AG04449 (cell line): ENCODE measurements around the gene PRKG1.
A peak's percentile ranks its signal among the peaks of the same experiment; 100 is the strongest.
"Not testable (repeated sequence)": the region's sequence is repeated elsewhere in the genome, so short reads cannot be mapped to it uniquely, and the experiment has no call there.

Experiments used
- CTCF ChIA-PET: fragments of 350-600 bp; formaldehyde crosslinking; extraction: SDS; loops from one replicate; lab custom pipeline; 2021; ENCODE audit warnings: antibody characterized with exemption; lab: Yijun Ruan, JAX
- POLR2A ChIA-PET: fragments of 400-600, 350-600 bp; formaldehyde crosslinking; extraction: SDS; loops from one replicate; lab custom pipeline; 2020; ENCODE audit warnings: antibody characterized with exemption, inconsistent platforms; lab: Yijun Ruan, JAX
- DNase-seq: peaks from one replicate; pipeline ENCODE4 v3.0.0-alpha.2; 2010; ENCODE audit warnings: low read depth, low spot score
- H3K4me3 ChIP-seq: 2 replicates; pipeline ENCODE4 v1.5.1; 2011; ENCODE audit warnings: low read depth, mild to moderate bottlenecking, control low read depth, low read length
- TF ChIP-seq, protein P1 (sequence below): IDR thresholded peaks from one replicate; pipeline ENCODE4 v1.5.1; 2011; ENCODE audit warnings: mild to moderate bottlenecking, moderate library complexity, low read length, control low read depth, inconsistent platforms; ENCODE audit not compliant: insufficient read depth; ENCODE audit errors: missing control alignments

PRKG1 gene

DNA sequence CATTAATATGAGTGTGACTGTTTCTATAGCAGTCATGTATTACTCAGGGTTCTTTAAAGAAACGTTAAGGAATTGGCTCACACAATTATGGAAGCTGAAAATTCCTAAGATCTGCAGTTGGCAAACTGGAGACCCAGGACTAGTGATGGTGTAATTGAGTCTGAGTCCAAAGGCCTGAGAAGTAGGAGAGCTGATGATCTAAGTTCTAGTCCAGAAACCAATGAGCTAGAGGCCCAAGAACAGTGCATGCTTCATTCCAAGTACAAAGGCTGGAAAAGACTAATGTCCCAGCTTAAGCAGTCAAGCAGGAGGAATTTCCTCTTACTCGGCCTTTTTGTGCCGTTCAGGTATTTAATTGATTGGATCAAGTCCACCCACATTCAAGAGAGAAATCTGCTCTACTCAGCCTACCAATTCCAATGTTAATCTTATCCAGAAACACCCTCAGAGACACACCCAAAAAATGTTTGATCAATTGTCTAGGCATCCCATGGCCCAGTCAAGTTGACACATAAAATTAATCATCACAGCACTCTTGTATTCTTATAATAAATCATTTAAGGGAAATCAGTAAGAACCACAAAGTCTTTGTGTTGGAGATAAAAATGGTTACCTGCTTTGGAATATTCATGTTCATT, 312.1 kb downstream of the PRKG1 start:
- POLR2A ChIA-PET: no interaction called here
- no peak overlapping the region for H3K4me3 ChIP-seq
- CTCF ChIA-PET: interaction anchor here (1.0 to 1.1 kb wide), 2 partner anchors 276 to 323 kb away, joined by 3 read pairs; no protein-coding TSS in a partner anchor
- DNase-seq: no peak
- TF ChIP-seq, protein P1, sequence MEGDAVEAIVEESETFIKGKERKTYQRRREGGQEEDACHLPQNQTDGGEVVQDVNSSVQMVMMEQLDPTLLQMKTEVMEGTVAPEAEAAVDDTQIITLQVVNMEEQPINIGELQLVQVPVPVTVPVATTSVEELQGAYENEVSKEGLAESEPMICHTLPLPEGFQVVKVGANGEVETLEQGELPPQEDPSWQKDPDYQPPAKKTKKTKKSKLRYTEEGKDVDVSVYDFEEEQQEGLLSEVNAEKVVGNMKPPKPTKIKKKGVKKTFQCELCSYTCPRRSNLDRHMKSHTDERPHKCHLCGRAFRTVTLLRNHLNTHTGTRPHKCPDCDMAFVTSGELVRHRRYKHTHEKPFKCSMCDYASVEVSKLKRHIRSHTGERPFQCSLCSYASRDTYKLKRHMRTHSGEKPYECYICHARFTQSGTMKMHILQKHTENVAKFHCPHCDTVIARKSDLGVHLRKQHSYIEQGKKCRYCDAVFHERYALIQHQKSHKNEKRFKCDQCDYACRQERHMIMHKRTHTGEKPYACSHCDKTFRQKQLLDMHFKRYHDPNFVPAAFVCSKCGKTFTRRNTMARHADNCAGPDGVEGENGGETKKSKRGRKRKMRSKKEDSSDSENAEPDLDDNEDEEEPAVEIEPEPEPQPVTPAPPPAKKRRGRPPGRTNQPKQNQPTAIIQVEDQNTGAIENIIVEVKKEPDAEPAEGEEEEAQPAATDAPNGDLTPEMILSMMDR: no peak

DNA sequence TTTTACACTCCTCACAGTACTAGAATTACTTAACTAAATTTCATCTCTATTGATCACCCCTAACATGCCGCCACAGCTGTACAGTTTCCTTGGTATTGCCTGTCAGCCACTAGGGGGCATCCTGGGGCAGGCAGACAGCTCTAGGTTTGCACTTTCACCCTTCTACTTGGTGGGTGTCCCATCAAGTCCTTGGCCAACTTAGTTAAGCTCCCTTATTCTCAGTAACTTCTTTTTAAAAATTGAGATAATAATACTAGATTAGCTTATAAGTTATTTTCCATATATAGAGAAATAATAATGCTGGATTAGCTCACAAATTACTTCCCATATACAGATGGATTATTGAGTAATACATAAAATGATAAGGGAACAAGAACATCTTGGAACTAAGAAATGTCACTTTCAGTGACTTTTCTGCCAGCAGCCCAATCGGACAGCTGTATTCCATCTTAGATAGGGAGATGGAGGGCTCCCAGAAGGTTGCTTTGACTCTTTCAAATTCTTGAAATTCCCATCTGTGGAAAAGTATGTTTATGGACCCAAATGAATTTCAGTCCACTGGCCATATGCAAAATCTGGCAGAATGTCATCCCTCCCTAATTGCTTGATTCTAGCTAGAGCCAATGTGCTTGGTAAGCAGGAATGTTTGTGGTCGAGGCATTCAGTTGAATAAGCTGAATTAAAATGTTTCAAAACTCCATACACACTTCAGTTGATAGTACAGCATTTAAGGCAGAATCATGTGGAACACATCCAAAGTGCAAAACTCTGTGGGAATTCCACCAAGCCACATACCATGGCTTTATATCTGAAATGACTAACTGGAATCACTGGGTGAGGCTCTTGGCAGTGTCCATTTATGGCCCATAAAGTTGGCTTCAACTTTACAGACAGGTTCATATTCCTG, 315.4 kb downstream of the PRKG1 start:
- DNase-seq: peak; percentile 100
- H3K4me3 ChIP-seq: no peak overlapping the region
- TF ChIP-seq, protein P1: peak; percentile 60
- ChIA-PET POLR2A (interaction anchor here (1.3 to 1.4 kb wide), 2 partner anchors 8 to 316 kb away, joined by 4 to 7 read pairs; partner anchors contain the start of gene PRKG1), CTCF (interaction anchor here (0.6 to 2.7 kb wide), 12 partner anchors 9 to 382 kb away, joined by 3 to 12 read pairs (median 4); no protein-coding TSS in a partner anchor)

DNA sequence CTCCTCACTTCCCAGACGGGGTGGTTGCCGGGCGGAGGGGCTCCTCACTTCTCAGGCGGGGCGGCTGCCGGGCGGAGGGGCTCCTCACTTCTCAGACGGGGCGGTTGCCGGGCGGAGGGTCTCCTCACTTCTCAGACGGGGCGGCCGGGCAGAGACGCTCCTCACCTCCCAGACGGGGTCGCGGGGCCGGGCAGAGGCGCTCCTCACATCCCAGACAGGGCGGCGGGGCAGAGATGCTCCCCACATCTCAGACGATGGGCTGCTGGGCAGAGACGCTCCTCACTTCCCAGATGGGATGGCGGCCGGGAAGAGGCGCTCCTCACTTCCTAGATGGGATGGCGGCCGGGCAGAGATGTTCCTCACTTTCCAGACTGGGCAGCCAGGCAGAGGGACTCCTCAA, 318.7 kb downstream of the PRKG1 start:
- CTCF ChIA-PET, POLR2A ChIA-PET, H3K4me3 ChIP-seq, DNase-seq: not testable (repeated sequence)

DNA sequence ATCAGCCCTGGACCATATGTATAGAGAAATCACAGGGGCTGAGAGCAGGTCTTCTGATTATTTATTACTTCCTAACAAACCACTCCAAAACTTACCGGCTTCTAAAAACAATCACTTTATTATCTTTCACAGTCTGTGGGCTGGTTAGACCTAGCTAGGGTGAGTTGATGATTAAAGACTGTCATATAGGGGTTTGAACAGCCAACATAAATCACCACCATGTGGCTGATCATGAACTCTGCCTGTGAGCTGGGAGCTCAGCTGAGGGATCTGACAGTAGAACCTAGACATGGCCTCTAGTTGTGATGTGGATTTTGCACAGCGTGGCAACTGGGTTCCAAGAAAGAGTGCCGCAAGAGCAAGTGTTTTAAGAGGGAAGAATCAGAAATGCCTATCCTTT, 319.8 kb downstream of the PRKG1 start:
- no peak for DNase-seq
- no peak overlapping the region for H3K4me3 ChIP-seq
- CTCF ChIA-PET: interaction anchor here (0.8 kb wide), 1 partner anchor 28 kb away, joined by 3 read pairs; no protein-coding TSS in a partner anchor
- TF ChIP-seq, protein P1: no peak
- POLR2A ChIA-PET: no interaction called here

DNA sequence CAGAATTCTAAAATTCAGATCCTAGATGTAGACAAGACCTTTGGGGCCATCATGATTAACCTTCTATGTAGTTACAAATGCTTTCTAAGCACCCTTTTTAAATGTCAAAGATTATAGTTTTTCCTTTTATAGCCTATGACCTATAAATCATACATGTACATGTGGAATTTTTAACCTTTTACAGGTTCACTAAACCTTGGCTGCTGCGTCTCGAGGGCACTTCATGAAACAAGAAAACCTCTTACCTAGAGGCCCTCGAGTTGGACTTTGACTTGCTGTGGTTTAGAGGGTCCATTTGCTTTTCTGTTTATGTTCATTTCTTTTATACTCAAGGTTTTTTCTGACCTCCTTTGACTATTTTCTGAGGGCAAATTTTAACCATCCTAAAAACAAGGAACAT, 323.0 kb downstream of the PRKG1 start:
- POLR2A ChIA-PET: no interaction called here

DNA sequence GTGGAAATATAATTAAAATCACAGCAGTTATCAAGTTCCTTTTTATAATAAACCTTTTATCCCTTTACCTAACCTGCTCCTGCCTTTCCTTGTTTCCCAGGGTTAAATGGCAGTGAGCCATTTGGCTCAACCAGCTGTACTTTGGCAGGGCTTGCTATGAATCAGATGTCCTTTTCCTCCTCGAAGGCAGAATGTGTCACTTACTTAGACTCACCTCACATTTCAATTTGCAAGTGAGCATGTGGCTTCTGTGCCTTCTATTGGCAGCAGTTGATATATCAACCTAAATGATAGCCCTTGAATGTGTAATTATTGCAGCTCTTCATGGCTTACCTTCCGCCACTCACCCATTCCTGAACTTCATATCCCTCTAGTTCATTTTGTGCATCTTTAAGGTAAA, 323.4 kb downstream of the PRKG1 start:
- TF ChIP-seq, protein P1: no peak
- no peak for DNase-seq
- POLR2A ChIA-PET: no interaction called here
- H3K4me3 ChIP-seq: no peak overlapping the region
- CTCF ChIA-PET: interaction anchor here (0.7 to 1.8 kb wide), 2 partner anchors 335 to 477 kb away, joined by 3 to 9 read pairs; no protein-coding TSS in a partner anchor

More for the DNA sequence above, 323.0 kb downstream of the PRKG1 start:
- no peak for DNase-seq
- CTCF ChIA-PET: interaction anchor here (0.7 to 1.8 kb wide), 2 partner anchors 334 to 477 kb away, joined by 3 to 9 read pairs; no protein-coding TSS in a partner anchor
- H3K4me3 ChIP-seq: no peak overlapping the region
- TF ChIP-seq, protein P1: no peak
